ACHN (cell line): ENCODE measurements around the gene MIAT.

Experiments
- DNase-seq: peaks from one replicate; pipeline ENCODE4 v3.0.0-alpha.2; 2015
- in situ Hi-C: cut with HindIII; loops from 2 replicates; pipeline ENCODE4 v1.10.0; 2017; ENCODE audit warnings: low sequenced_read_pairs, low pct_ligation_motif_present, low pct_unique_long_range_greater_than_20kb

Gene MIAT

DNA sequence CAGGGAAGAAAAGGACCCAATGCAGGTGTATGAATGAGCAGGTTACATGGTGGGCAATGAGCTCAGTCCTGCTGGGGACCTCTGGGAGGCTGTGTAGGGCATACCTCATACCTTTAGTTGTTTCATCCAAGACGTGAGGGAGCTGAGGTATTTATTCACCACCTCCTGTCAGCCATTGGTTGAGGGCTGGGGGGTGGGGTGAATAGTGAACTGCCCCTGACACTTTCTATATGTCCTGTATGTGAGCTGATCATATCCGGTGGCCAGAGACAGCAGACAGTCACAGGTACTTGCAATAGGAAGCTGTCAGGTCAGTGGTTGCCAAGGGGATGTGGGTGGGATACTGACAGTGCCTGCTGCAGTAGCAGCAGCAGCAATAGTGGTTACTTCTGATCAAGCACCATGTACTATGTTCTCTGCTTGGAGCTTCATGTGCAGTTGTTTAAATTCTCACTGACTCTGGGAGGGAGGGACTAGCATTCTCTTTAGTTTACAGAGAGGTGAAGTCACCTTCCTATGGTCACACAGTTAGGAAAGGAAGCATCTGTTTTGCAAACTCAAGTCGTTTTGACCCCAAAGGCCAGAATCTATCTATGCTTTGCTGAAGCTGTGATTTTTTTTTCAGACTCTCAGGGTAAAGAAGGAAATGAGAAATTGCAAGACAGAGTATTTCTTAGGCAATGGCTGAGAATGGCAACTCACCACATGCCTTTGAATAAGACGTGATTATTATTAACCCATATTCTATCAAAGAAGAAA lies 54.0 kb downstream of the MIAT start:
- in situ Hi-C loops, result no loop called here
- DNase-seq, result no peak

DNA sequence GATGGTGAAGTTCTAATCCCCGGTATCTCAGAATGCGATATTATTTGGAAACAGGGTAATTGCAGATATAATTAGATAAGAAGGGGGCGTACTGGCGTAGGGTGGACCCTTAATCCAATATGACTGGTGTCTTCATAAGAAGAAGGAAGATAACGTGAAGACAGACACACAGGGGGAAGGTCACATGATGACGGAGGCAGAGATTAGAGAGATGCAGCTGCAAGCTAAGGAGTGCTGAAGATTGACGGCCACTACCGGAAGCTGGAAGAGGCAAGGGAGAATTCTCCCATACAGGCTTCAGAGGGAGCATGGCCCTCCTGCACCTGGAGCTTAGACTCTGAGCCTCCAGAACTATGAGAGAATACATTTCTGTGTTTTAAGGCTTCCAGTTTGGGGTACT lies 54.8 kb downstream of the MIAT start:
- in situ Hi-C loops, result no loop called here
- DNase-seq, result no peak

DNA sequence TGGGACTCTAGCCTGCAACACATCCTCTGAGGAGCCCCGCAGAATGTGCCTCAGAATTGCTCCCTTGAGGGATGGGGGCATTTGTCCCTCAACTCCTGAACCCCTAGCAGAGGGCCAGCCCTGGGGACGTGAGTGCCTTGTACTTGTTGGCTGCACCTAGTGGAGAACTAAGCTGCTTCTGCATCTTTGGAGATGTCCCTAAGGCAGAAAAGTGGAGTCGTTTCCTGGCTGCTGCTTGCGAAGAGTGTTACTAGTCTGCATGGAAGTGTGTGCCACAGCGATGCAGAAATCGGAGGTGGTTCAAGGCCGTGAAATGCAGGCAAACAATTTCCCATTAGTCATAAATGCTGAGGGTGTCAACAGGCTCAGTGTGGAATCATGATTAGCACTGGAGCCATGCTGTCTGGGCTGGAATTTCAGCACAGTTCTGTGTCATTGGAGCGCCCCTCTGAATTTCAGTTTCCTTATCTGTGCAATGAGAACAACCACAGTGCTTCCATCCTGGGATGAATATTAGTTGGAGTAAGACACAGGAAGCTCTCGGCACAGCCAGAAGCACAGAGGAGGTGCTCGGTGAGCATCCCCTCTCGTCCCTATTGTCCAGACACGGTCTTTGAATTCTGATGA lies 56.5 kb downstream of the MIAT start:
- in situ Hi-C loops, result no loop called here
- DNase-seq, result no peak

DNA sequence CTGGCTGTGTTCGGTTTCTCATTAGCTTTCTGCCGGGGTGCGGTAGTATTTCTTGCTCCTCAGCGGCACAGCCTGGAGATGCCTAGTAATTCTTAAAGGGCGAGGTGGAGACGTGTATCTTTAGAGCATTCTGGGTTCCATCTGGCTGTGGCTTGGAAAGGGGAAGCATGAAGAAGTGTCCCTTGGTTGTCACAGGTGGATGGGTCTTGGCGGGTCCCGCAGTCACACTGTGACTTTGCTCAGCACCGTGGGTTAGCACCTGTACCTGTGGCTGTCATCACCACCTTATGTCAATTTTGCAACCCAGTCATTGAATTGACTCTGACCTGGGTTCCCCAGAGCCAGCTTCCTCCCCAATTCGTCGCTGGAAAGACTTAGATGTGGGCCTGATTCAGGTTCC lies 57.6 kb downstream of the MIAT start:
- in situ Hi-C loops, result no loop called here
- DNase-seq, result no peak

DNA sequence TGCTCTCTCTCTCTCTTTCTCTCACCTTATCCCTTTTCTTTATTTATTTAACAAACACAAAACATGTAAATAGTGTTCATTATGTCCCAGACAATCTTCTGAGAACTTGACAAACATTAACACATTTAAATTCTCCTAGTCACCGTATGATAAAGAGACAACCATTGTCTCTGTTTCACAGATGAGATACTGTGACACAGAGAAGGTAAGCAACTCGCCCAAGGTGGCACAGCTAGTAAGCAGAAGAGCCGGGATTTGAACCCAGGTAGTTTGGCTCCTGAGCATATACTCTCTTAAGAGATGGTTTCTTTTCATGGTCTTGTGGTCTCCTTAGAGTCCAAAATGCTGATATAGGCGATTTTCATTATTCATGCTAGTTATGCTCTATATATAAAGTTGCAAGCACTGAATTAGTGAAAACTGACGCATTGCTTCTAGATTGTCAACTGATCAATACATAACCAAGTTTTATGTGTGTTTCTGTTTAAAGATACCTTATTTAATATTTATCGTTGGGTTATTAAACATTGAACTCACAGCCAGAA lies 58.1 kb downstream of the MIAT start:
- in situ Hi-C loops, result no loop called here
- DNase-seq, result no peak

DNA sequence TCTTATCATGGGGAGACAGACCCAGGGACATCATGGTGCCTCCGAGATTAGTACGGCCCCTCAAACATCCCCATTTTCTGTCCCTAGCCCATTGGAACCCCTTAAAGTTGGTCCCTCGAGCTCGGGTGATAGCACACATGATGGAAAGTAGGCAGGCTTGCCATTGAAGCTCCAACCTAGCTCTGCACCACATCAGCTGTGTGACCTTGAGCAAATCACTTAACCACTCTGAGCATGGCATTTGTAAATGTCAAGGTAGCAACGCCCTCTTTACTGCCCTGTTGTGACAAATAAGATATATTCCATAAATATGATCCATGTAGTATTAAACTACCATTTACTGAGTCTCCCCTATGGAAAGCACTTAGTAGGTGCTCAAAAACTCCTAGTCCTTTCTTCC lies 61.1 kb downstream of the MIAT start:
- in situ Hi-C loops, result no loop called here

DNA sequence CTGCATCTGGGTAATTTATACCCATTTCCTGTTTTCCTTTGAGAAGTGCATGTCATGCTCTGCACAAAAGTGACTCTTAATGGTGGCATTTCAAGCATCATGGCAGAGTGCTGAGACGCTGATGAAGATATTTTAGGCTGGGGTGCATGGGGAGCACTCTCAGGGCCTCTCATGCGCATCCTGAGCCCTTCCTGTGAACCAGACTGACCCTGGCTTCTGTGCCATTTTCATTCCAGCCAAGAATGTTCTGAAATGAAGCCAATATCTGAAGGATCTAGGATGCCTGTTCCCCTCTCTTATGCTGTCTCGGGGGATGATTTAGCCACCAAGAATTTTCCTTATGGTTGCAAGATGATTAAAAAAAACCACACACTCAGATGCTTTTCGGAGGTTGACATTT lies 61.5 kb downstream of the MIAT start:
- in situ Hi-C loops, result no loop called here
- peak; percentile 97 for DNase-seq

More for the DNA sequence above, 61.1 kb downstream of the MIAT start:
- no peak for DNase-seq

DNA sequence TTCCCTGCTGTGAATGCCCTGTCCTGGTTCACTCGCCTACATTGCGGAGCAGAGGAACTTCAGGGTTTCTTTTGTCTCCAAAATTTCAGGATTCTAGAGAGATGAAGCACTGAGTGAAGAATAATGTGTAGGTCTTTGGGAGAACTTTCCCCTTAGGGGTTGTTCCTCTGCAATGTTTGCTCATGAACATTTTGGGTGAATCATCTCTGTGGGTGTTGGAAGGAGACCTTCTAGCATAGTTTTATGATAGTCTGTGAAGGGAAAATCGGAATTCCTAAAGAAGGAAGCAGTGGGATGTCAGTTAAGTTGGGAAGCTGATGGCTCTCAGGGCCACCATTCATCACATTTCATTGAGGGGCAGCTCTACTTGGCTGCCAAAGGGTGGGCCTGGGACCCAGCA lies 64.8 kb downstream of the MIAT start:
- no peak for DNase-seq
- in situ Hi-C loops, result no loop called here

DNA sequence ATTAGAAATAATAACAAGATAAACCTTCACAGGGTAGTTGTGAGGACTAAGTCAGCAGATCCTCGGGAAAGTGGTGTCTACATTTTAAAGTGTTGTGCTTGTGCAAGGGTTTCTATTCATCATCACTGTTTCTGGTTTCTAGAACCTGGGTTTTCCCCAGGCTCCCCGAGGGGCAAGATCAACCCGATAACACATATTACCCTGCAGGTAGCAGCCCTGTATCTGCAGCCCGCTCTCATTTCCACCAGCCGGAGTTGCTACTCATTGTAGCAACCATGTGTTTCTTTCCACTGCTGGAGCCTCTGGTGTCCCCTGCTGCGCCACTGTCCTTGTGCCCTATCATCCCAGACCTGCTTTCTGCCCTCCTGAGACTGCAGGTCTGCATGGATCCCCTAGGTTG lies 67.0 kb downstream of the MIAT start:
- in situ Hi-C loops, result no loop called here
- DNase-seq, result no peak

DNA sequence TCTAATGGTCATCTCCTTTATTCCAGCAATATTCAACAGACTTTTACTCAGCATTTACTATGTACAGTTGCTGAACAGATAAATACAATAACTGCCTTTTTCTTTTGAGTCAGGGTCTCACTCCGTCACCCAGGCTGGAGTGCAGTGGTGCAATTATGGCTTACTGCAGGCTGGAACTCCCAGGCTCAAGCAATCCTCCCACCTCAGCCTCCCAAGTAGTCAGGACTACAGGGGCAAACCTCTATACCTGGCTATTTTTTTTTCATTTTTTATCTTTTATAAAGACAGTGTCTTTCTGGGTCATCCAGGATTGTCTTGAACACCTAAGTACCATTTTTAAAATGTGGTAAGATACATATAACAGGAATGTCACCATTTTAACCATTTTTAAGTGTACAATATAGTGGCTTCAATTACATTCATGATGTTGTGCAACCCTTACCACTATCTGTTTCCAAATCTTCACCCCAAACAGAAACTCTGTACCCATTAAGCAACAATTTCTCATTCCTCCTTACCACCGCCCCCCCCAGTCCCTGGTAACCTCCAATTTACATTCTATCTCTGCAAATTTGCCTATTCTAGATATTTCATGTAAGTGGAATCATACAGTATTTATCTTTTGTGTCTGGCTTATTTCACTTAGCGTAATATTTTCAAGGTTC lies 67.8 kb downstream of the MIAT start:
- no peak for DNase-seq
- in situ Hi-C loops, result no loop called here
